Caco-2 (cell line): Measurements from ENCODE around the gene PARD3B. TPM values are rescaled to one million over a fixed set of nuclear protein-coding genes. Genes with fewer than 3 reads are reported as not detected.

ENCODE experiments used
- BruUV-seq: library from RNA; stranded (reverse); fragments of 400-500 nt; replicated peaks from 2 replicates; lab custom pipeline; 2021; lab: Mats Ljungman, UMichigan
- CTCF ChIA-PET: fragments of 300-600 bp; sonication (Branson Sonifier 250); formaldehyde crosslinking; loops from one replicate; lab custom pipeline; 2022; ENCODE audit warnings: antibody characterized with exemption; lab: Charles Lee
- POLR2A ChIA-PET: fragments of 300-600 bp; sonication (Branson Sonifier 250); formaldehyde crosslinking; loops from one replicate; lab custom pipeline; 2022; ENCODE audit warnings: antibody characterized with exemption; lab: Charles Lee
- DNase-seq, 2 experiments: peaks; one replicate each; pipeline versions ENCODE4 v3.0.0 to v3.0.0-alpha.2; 2020 to 2022
- H3K27me3 ChIP-seq: replicated peaks from 2 replicates; pipeline ENCODE4 v1.6.0; 2011; ENCODE audit warnings: low read length; ENCODE audit not compliant: control insufficient read depth, insufficient read depth
- H3K36me3 ChIP-seq: 2 replicates; pipeline ENCODE4 v1.5.1; 2011; ENCODE audit warnings: low read length; ENCODE audit not compliant: control insufficient read depth, insufficient read depth
- H3K4me1 ChIP-seq: fragments of 250-450 bp; sonication (Bioruptor Pico); 2 replicates; pipeline ENCODE4 v1.5.1; 2020; ENCODE audit warnings: mild to moderate bottlenecking
- H3K4me3 ChIP-seq: 2 replicates; pipeline ENCODE4 v1.5.1; 2011; ENCODE audit warnings: low read depth, mild to moderate bottlenecking, control low read depth, low read length
- H3K9me3 ChIP-seq: fragments of 250-450 bp; sonication (Bioruptor Pico); 2 replicates; pipeline ENCODE4 v1.5.1; 2020; ENCODE audit warnings: mild to moderate bottlenecking, moderate library complexity
- H3K27ac Mint-ChIP-seq: one replicate; pipeline ENCODE4 v1.8.0; 2022; ENCODE audit warnings: mixed read lengths; ENCODE audit not compliant: unreplicated experiment
- H3K27me3 Mint-ChIP-seq: one replicate; pipeline ENCODE4 v1.8.0; 2022; ENCODE audit warnings: mixed read lengths; ENCODE audit not compliant: insufficient read depth, unreplicated experiment
- H3K36me3 Mint-ChIP-seq: one replicate; pipeline ENCODE4 v1.8.0; 2022; ENCODE audit warnings: mild to moderate bottlenecking, mixed read lengths; ENCODE audit not compliant: insufficient read depth, unreplicated experiment
- H3K4me1 Mint-ChIP-seq: one replicate; pipeline ENCODE4 v1.8.0; 2022; ENCODE audit warnings: low read depth, mixed read lengths; ENCODE audit not compliant: unreplicated experiment
- H3K4me3 Mint-ChIP-seq: one replicate; pipeline ENCODE4 v1.8.0; 2022; ENCODE audit warnings: mild to moderate bottlenecking, moderate library complexity, mixed read lengths; ENCODE audit not compliant: unreplicated experiment
- H3K9me3 Mint-ChIP-seq: one replicate; pipeline ENCODE4 v1.8.0; 2022; ENCODE audit warnings: mixed read lengths; ENCODE audit not compliant: unreplicated experiment
- CTCF ChIP-seq, 2 experiments: fragments of 200-600 bp in 1 of 2; IDR thresholded peaks; 1 replicate in 1 of 2; 2 replicates in 1 of 2; pipeline versions ENCODE4 v1.5.1 to v1.8.0; 2011 to 2022; ENCODE audit warnings: antibody characterized with exemption in 1 of 2, control low read depth in 1 of 2, inconsistent platforms in 1 of 2, low read depth in 1 of 2, low read length in 1 of 2, mild to moderate bottlenecking in 1 of 2, moderate library complexity in 1 of 2; ENCODE audit not compliant: insufficient read depth in 1 of 2, severe bottlenecking in 1 of 2, unreplicated experiment in 1 of 2
- intact Hi-C: fragments of 100-400 bp; cut with micrococcal nuclease; formaldehyde crosslinking; loops from one replicate; pipeline ENCODE4 v1.10.0; 2022; ENCODE audit not compliant: unreplicated experiment
- total RNA-seq: library from RNA; stranded (reverse); gene quantifications from 2 replicates; pipeline ENCODE4 v1.2.3, GENCODE V29; 2022

The PARD3B gene
- total RNA-seq, 1 experiment from 2014 or later: 68.9 TPM

DNA sequence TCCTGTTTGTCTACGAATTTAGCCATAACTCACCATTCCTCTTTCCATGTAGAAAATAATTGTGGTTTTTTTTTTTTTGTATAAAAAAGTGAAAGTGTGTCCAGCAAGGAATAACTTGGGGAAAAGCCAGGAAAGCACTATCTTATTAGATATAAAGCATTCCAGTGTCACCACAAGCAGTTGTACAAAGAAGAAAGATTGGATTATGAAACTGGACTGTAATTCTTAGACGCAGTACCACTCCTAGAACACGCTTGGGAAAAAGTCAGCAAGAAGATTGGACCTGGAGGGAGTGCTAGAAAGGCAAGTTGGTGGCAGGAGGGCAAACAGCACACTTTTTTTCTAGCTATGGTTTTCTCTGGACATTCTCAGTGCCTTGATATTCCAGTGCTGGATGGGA, 186.7 kb downstream of the PARD3B start:
- no peaks in the 10 kb centered on the region for H3K27me3 Mint-ChIP-seq

GRCh38 chr2:204737296-204737695, 192.0 kb downstream of the PARD3B start:
- ChIA-PET CTCF (no interaction called here), POLR2A (no interaction called here)
- DNase-seq: no peak
- H3K27me3 Mint-ChIP-seq: no peaks in the 10 kb centered on the region
- peaks cover 6% of the 10 kb centered on the region for H3K4me1 Mint-ChIP-seq
- H3K4me3 Mint-ChIP-seq: no peak overlapping the region
- no peaks in the 10 kb centered on the region for H3K27me3 ChIP-seq
- no peak overlapping the region for H3K4me3 ChIP-seq
- H3K9me3 ChIP-seq: peaks cover 6% of the 10 kb centered on the region
- H3K36me3 Mint-ChIP-seq: peaks cover 29% of the 10 kb centered on the region
- no TSS peak for BruUV-seq
- no peaks in the 10 kb centered on the region for H3K4me1 ChIP-seq
- no peaks in the 10 kb centered on the region for H3K36me3 ChIP-seq
- H3K9me3 Mint-ChIP-seq: peaks cover 13% of the 10 kb centered on the region
- intact Hi-C loops: no loop called here
- no peak overlapping the region for H3K27ac Mint-ChIP-seq
- TF ChIP-seq CTCF (IDR thresholded peaks at IDR 0.05; ENCODE audit: insufficient read depth in 1 of 2, low read depth in 1 of 2, low read length in 1 of 2, severe bottlenecking in 1 of 2, unreplicated experiment in 1 of 2): no peak

More for the DNA sequence above, 186.7 kb downstream of the PARD3B start:
- Mint-ChIP-seq H3K4me3 (no peak overlapping the region), H3K27ac (no peak overlapping the region), H3K9me3 (peaks cover under 1% of the 10 kb centered on the region), H3K4me1 (peaks cover 21% of the 10 kb centered on the region), H3K36me3 (peaks cover 39% of the 10 kb centered on the region)
- no peaks in the 10 kb centered on the region for H3K36me3 ChIP-seq
- no peak for TF ChIP-seq CTCF (IDR thresholded peaks at IDR 0.05; ENCODE audit: insufficient read depth in 1 of 2, low read depth in 1 of 2, low read length in 1 of 2, severe bottlenecking in 1 of 2, unreplicated experiment in 1 of 2)
- ChIA-PET CTCF (no interaction called here), POLR2A (no interaction called here)
- DNase-seq: no peak
- no TSS peak for BruUV-seq
- intact Hi-C loops: no loop called here
- H3K4me1 ChIP-seq: peaks cover 9% of the 10 kb centered on the region
- no peak overlapping the region for H3K4me3 ChIP-seq
- no peaks in the 10 kb centered on the region for H3K9me3 ChIP-seq
- no peaks in the 10 kb centered on the region for H3K27me3 ChIP-seq

DNA sequence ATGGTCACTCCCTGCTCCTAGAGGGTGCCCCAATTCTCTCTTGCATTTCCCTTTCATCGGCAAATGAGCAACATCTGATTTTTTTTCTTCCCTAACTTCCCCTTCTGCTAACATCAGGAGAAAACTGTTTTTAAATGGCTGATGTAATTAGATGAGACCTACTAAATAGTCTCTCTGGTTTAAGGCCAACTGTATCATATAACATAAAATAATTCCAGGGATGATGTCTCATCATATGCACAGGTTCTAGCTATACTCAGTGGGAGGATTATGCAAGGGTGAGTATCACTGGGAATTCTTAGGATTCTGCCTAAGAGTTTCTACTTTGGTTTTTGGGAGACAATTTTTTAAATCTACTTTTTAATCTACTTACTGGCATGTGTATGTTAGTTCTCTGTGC, 193.4 kb downstream of the PARD3B start:
- no peak for DNase-seq
- POLR2A ChIA-PET: no interaction called here
- Histone ChIP-seq H3K27me3 (no peaks in the 10 kb centered on the region), H3K9me3 (peaks cover 6% of the 10 kb centered on the region), H3K36me3 (no peaks in the 10 kb centered on the region), H3K4me1 (no peaks in the 10 kb centered on the region), H3K4me3 (no peak overlapping the region)
- intact Hi-C loops: no loop called here
- Mint-ChIP-seq H3K27me3 (no peaks in the 10 kb centered on the region), H3K9me3 (peaks cover 13% of the 10 kb centered on the region), H3K4me1 (peaks cover 6% of the 10 kb centered on the region), H3K4me3 (no peak overlapping the region), H3K36me3 (peaks cover 29% of the 10 kb centered on the region), H3K27ac (no peak overlapping the region)
- BruUV-seq: no TSS peak
- TF ChIP-seq CTCF (IDR thresholded peaks at IDR 0.05; ENCODE audit: insufficient read depth in 1 of 2, low read depth in 1 of 2, low read length in 1 of 2, severe bottlenecking in 1 of 2, unreplicated experiment in 1 of 2): no peak
- CTCF ChIA-PET: no interaction called here
